Frontal cortex (tissue), 1 donor: ENCODE results near the gene SZT2. TPM values are rescaled to one million over a fixed set of nuclear protein-coding genes. Genes with fewer than 3 reads are reported as not detected.

Experiments used
- small RNA-seq: library from RNA; depleted of rRNA; stranded (forward); fragments of <200 nt; gene quantifications from one replicate; pipeline ENCODE3, GENCODE V24; 2014
- total RNA-seq: library from RNA; depleted of rRNA; stranded (reverse); fragments of >200 nt; gene quantifications from one replicate; pipeline ENCODE4 v1.2.3, GENCODE V29; 2014

Gene SZT2
- total RNA-seq, 1 donor from 2014 or later: 19.2 TPM

Small RNA genes lying within 50 kb of the gene (small RNA-seq; reads per million reads assigned to genes)
- gene MIR6735: not detected

Other genes starting within 250 kb of the SZT2 start
- gene EBNA1BP2, start 217.6 kb upstream of the SZT2 start, total RNA-seq: 57.5 TPM
- 0.82 TPM for gene CFAP57, start 217.6 kb upstream of the SZT2 start, total RNA-seq
- gene TMEM125, start 119.9 kb upstream of the SZT2 start, total RNA-seq: 0.82 TPM
- gene C1orf210, start 104.3 kb upstream of the SZT2 start, total RNA-seq: not detected
- 6.9 TPM for gene TIE1, start 88.9 kb upstream of the SZT2 start, total RNA-seq
- gene MPL, start 52.1 kb upstream of the SZT2 start, total RNA-seq: not detected
- 4.9 TPM for gene CDC20, start 30.9 kb upstream of the SZT2 start, total RNA-seq
- 6.9 TPM for gene ELOVL1, start 21.9 kb upstream of the SZT2 start, total RNA-seq
- 22.8 TPM for gene MED8, start 99 bp upstream of the SZT2 start, total RNA-seq
- 27.3 TPM for gene HYI, start 64.0 kb downstream of the SZT2 start, total RNA-seq
- 39.1 TPM for gene PTPRF, start 141.0 kb downstream of the SZT2 start, total RNA-seq